GM18526 (cell line): ENCODE data around the gene TGFBR2.

ENCODE experiments used
- POLR2A ChIP-seq: IDR thresholded peaks from 3 replicates; pipeline ENCODE4 v1.6.1; 2011; ENCODE audit not compliant: insufficient read length; ENCODE audit errors: extremely low read depth

The TGFBR2 gene

DNA sequence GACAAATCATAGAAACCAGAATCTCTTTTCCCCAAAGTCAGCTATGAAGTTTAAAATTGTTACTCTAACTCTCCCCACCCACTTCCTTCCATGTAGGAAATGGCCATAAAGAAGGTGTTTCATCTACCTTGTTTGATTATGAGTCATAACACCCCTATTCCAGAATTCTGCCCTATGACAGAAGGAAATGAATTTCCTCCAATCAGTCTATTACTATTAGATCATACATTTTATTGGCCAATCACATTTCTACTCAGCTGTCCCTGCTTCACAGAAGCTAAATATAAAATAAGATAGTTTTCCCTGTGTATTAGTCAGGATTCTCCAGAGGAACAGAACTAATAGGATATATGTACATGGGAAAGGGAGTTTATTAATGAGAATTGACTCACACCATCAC lies 102.1 kb downstream of the TGFBR2 start:
- TF ChIP-seq POLR2A = no peak

DNA sequence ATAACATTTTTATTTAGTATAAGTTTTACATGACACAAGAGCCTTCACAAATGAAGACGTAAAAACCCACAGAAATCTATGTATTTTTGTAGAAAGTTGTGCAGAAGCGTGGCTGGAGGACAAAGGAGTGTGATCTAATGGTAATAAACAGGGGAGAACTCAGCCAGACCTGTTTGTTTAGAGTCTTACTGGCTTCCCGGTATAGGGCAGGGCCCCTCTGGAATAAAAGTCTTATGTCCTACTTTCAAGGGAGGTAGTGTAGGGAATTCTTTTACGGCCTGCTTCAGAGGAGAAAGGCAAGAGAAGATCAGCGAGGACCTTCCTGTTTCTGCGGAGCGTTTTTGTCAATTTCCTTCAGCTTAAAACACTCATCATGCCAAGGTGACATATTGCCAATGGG lies 103.6 kb downstream of the TGFBR2 start:
- TF ChIP-seq POLR2A = no peak

DNA sequence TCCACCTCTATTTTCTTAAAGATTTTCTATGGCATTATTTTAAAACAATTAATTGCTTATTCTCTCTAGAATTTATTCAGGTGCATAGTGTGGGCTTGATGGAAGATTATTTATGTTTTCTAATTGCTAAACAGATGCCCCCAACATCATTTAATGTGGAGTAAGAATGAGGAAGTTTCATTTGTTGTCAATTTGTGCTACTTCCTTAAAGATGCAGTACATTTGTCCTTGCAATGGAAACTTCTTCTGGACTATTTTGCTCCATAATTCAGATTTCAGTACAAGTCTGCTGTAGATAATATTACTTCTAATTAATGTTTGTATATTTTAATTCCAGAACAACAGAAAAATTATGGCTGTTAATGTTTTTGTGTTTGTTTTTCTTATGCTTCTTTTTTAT lies 104.8 kb downstream of the TGFBR2 start:
- no peak for TF ChIP-seq POLR2A

DNA sequence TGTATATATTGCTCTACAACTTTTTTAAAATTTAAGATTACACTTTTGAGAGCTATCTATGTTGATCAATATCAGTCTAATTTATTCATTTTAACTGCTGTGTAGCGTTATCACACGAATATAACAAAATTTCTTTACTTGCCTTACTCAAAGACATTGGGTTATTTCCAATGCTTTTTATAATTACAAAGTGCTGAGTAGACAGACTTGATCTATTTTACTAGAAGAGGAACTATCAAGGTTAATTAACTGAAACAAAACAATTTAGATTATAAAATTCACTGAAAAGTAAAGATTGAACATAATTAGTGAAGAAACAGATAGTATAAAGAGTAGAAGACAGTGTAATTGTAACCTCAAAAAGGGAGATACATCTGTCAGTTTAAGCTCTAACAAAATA lies 105.5 kb downstream of the TGFBR2 start:
- TF ChIP-seq POLR2A = no peak

DNA sequence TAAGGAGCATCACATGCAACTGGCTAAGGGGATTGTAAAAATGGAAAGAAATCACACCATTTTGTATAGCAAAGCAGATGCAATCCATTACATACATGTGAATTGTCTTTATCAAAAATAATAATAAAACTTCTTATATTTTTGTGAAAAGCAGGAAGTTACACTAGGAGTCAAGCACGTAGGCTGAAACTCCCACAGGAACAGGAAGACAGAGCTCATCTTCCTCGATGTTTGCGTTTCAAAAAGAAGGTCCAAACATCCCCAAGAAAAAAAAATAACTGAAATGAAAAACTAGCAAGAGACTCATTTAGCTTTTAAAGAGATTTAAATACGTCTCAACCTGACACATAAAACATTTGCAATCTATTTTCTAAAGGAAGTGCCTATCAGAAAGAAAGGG lies 106.6 kb downstream of the TGFBR2 start:
- TF ChIP-seq POLR2A = no peak

DNA sequence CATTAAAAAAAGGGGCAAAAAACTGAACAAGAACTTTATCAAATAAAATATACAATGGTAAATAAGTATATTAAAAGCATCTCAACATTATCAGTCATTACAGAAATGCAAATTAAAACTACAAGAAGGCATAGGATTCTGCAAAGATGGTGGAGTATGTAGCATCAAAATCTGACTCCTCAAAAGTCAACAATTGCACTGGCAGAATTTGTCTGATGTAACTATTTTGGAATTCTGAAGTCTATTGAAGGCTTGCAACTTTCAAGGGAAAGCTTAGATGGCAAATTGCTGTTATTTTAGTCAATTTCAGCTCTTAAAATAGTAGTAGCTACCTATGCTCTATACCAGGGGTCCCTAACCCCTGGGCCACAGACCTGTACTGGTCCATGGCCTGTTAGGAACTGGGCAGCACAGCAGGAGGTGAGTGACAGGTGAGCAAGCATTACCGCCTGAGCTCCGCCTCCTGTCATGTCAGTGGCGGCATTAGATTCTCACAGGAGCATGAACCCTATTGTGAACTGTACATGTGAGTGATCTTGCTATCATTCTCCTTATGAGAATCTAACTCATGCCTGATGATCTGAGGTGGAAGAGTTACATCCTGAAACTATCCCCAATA lies 107.6 kb downstream of the TGFBR2 start:
- no peak for TF ChIP-seq POLR2A

DNA sequence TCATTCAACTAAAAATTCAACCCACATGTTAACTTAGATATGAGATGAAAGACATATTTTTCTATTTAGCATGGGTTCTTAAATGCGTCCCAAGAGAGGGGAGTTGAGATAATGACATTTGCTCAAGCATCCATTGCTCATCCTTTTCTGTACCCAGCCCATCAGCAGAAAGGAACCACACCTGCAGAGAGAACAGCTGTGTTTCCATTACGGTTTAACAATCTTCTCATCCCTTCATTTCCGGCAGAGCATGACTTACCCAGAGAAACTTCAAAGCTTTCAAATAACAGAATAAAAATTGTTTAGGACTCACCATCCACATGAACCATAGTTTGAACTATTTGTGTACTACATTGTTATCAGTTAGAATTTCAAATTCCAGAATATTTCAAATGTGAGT lies 113.1 kb downstream of the TGFBR2 start:
- no peak for TF ChIP-seq POLR2A

DNA sequence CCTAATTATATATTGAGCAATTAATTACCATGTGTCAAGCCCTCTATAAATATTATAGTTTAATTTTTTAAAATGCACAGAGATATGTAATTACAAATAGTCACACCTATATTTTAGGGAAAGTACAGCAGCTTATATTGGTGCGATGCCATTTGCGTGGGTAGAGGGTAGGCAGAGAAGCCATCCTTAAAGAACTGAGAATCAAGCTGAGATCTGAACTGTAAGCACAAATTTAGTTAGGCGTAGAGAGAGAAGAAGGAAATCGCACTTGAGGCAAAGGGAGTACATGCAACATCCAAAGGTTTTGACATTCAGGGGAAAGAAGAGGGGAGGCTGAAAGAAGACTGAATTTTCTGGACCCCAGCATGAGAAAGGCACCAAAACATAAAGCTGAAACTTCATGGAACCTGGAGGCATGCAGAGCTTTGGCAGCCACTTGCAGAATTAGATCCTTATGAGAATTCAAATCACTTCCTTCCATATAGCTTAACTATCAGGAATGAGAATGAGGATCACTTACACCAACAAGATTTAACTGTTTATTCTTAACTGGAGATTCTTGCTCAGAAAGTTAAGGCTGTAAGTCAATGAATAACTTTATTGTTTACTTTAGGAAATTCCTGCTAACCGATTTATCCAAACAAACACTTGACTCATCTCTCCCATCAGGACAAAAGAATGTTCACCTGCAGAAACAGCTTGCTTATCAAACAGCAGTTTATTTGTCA lies 114.3 kb downstream of the TGFBR2 start:
- no peak for TF ChIP-seq POLR2A

DNA sequence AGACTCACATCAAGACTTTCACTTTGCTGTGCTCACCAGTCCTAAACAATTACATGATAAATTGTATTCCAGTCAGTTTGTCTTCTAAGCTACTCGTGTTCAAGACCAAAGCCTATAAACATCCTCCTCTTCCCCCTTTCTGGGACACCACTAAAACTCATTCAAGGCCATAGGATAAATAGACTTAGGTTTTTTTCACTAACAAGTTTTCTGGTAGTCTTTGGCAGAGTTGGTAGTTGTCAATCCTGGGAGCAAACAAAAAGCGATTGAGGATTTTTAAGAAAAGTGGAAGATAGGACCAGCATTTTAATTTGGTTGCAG lies 114.9 kb downstream of the TGFBR2 start:
- TF ChIP-seq POLR2A = no peak

DNA sequence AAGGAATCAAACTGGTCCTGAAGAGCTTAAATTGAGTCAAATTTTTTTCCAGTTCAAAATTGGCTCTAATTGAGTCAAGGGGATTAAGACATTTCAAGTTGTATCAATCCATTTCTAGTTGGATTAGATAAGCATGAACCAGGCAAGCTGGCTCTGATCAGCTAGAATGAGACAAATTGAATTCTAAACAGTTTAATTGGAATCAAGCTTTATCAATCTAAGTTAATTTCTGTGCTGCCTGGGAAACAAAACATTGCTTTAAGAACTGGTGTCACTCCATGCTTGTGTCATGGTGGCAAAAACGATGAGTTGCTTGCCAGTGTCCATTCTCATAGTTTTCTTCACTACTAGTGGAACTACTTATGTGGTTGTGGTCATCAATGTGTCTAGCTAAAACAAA lies 116.8 kb downstream of the TGFBR2 start:
- TF ChIP-seq POLR2A = no peak

DNA sequence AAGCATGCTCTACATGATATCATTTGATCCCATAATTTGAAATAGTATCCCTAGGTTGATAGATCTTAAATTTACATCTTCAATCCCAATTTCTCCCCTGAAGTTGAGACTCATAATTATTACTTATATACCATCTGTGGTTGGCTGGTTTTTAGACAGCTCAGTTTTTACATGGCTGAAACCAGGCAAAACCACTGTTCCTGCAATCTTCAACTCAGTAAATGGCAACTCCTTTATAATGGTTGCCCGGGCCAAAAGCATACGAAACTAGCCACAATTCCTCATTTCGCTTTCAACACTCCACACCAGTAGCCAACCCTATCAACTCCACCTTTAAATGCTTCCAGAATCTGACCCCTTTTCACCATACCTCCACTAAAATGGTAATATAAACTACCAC lies 118.5 kb downstream of the TGFBR2 start:
- no peak for TF ChIP-seq POLR2A

DNA sequence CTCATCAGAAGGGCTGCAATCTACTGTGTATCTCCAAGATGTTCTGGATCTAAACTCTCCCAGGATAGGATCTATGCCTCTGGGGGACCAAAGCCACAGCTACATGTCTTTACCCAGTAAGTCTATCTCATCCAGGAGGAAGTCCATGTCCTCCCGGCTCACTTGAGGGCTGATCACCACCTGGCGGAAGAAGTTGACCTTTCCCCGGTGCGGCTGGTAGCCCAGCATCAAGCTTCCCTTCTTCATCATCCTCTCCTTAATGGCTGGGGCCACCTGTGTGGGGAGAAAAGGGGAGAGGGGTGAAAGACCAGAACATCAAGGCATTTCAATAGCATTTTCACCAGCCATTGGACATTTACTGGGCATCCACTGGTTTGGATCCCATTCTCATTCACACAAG lies 121.7 kb downstream of the TGFBR2 start:
- no peak for TF ChIP-seq POLR2A

DNA sequence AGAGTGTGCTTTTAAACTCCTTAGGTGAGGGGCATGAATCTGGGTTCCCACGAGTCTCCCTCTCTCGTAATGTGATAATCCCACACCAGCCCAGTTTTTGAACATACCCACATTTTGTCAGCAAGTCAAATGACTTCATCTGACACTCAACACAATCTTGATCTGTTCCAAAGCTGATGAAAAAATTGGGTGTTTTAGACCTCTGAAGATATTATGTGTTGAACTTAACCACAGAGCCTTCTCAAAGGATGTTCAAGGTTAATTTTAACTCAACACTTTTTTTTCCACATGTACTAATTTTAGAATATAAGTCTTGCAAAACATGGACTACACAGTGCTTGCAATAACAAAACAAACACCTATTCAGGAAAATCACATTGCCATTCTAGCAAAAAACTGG lies 123.1 kb downstream of the TGFBR2 start:
- TF ChIP-seq POLR2A = no peak

DNA sequence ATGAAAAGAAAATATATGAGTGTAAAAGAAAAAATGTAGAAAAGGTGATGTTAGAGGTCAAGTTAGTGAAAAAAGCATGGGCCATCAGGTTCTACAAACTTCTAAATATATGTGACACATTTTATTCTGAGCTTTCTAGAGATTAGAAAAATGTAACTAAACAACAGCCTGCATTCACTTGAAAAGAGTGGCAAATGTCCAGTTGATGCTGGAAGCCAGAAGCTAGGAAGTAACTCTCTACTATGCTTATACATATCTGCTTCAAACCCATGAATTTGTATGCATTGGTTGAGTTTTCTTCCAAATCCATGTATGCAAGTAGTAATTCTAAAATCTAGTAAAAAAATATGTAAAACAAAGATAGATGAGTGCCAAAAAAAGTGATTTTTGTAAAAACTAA lies 123.5 kb downstream of the TGFBR2 start:
- no peak for TF ChIP-seq POLR2A

DNA sequence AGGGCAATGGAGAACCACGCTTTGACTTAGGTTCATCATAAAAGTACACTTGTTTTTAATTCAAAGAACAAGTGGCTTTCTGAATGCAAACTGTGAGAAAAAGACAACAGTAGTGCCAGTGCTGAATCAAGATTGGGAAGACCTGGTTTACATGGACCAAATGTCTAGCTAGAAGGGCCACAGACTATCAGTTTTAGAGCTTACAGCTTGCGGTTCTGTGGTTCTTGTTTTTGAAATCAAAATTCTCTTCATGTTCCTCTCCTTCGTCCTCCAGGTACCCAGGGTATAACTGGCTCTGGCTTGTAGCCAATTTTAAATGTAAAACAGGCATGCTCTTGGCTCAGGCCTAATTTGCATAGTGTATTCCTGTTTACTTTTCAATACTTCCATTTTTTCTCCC lies 124.6 kb downstream of the TGFBR2 start:
- no peak for TF ChIP-seq POLR2A

DNA sequence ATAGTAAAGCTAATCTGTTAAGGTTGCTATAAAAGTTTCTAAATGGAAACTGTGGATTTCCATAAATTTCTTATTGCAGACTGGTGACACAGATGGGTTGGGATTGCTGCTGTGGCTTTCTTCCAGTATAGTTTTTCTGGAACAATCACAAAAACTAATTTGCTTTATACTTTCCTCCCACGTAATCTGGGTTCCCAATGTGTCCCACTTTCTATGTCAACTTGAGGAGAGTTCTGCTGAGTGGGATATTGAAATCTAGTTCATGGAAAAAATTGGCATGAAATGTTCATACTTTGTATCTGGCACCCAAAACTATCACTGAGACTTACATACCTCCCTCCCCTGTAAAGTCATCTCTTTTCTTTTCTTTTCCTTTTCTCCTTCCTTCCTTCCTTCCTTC lies 126.8 kb downstream of the TGFBR2 start:
- TF ChIP-seq POLR2A = no peak

DNA sequence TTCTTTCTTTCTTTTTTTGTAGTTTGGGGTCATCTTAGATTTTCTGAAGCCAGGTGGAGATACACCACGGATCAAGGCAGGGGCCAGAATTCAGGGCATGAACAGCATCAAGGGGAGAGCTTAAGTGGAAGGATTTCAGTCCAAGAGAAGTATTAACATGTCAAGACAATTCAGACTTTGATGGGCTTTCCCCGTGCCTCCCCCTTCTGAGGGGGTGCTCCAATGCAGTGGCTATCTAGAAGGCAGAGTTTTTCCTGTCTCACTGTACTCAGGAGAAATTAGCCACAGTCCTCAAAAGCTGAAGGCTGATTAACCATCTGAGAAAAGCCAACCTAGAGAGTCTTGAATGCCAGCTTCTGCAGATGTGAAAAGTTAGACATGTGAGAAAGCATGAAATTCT lies 127.3 kb downstream of the TGFBR2 start:
- no peak for TF ChIP-seq POLR2A
